ENCODE results near the gene RAB4B.
"Not testable (repeated sequence)": the region's sequence is repeated elsewhere in the genome, so short reads cannot be mapped to it uniquely, and the experiment has no call there.

The RAB4B gene

GRCh38 chr19:40781140-40781539 lies 3.1 kb downstream of the RAB4B start:
- DNase-seq: no peak

- DNase-seq: no peak
Measured at GRCh38 chr19:40783711-40784110, 5.7 kb downstream of the RAB4B start.

- not testable (repeated sequence) for DNase-seq
Measured at GRCh38 chr19:40784146-40784545, 6.1 kb downstream of the RAB4B start.

GRCh38 chr19:40785526-40785925 lies 7.5 kb downstream of the RAB4B start:
- DNase-seq: no peak

- DNase-seq: no peak
Measured at GRCh38 chr19:40786060-40787037, 8.3 kb downstream of the RAB4B start.

DNA sequence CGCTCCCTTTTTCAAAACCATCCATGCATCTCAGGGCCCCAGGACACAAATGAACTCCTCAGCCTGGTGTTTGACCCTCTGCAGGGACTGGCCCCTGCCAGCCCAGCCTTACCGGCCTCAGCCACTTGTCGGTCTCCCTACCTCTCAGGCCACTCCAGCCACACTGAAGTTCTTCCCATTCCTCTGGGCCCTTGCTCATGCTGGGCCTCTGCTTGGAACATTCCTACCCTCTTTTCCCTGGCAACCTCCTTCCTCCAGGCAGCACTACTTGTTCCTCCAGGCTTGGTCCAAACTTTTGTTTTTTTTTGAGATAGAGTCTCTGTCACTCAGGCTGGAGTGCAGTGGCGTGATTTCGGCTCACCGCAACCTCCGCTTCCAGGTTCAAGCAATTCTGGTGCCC lies 13.3 kb downstream of the RAB4B start:
- no peak for DNase-seq

GRCh38 chr19:40791996-40792395 lies 13.9 kb downstream of the RAB4B start:
- no peak for DNase-seq

DNA sequence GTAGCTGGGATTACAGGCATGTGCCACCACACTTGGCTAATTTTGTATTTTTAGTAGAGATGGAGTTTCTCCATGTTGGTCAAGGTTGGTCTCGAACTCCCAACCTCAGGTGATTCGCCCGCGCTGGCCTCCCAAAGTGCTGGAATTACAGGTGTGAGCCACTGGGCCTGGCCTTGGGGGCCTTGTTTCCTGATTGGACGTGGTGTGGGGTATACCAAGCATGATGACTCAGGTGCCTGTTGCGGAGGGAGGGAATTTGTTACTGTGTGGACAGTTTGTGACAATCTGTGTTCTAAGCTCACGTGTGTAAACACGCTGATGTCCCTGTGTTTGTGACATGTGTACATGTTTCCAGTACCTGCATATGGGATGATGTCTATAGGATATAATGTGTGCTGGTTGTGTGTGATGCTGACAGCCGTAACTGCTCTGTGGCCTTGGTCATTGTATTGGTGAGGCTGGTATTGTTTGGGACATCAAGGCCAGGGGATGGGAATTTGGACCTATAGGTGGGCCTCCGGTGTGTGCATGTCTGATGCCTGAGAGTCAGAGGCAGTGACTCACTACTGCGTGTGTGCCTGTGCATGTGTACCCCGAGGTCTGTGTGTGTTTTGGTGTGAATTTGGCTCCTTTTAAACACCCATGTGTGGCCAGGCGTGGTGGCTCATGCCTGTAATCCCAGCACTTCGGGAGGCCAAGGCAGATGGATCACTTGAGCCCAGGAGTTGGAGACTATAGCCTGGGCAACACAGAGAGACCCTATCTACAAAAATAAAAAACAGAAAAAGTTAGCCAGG lies 19.3 kb downstream of the RAB4B start:
- DNase-seq: no peak

DNA sequence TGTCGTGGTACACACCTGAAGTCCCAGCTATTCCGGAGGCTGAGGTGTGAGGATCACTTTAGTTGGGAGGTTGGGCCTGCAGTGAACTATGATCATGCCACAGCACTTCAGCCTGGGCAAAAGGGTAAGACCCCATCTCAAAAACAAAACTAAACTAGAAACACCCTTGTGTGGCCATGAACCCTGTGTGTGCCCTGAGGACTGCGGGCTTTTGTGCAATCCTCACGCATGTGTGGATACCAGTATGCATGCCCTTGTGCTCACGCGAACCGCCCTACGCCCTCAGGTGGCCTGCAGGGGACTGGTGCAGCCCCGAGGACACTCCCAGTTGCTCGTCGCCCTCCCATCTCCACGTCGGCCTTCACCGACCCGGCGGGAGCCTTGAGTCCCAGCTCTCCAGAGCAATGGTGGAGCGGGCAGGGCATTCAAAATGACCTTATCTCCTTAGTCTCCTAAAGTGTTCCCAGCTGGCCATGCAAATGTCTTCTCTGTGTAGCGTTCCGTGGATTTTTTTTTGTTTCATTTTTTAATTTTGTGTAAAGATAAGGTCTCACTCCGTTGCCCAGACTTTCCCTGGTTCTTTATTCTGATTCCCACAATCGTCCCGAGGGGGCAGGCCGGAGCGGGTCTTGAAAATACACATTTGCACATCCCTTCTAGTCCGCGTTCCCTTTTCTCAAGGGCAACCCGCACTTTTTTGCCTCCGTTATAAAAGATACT lies 20.1 kb downstream of the RAB4B start:
- DNase-seq: peak; percentile 63

DNA sequence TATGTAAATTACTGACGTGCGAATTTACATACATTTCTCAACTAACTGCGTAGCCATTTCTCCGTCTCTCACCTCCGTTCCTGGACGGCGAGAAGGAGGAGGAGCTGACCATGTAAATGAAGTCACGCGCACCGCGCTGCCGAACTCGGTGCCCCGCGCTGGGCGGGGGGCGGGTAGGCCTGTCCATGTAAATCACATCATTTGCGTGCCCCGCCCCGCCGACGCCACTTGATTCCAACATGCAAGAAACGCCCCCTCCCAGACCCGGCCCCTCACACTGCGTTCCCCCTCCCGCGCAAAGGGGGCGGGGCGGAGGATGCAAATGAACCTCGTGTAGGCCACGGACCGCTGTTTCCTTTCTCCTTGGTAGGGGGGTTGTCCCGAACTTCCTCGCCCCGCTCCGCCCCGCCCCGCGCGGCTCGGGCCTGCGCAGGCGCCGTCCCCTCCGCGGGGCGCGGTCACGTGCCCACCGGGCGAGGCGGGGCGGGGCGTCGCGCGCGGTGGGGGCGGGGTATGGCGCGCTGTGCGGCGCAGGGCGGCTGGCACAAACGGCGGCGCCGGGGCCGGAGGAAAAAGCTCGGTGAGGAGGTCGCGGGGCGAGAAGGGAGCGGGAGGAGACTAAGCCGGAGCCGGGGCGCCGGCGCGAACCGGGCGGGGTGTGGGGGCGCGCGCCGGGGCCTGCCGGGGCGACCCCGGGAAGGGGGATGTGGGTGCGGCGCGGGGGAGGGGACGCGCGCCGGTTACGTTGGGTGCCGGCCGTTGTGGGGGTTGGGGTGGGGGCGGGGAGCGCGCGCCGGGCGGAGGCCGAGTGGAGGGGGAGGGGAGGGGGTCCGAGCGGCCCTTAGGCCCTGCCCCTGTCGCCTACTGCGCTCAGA lies 20.9 kb downstream of the RAB4B start, which contains the start of gene EGLN2:
Gene EGLN2, plus strand, starts transcription at position 509 of the 875 bp plus-strand sequence. CDS start 1,382 bp downstream, outside the sequence.
- DNase-seq: peak; percentile 100

DNA sequence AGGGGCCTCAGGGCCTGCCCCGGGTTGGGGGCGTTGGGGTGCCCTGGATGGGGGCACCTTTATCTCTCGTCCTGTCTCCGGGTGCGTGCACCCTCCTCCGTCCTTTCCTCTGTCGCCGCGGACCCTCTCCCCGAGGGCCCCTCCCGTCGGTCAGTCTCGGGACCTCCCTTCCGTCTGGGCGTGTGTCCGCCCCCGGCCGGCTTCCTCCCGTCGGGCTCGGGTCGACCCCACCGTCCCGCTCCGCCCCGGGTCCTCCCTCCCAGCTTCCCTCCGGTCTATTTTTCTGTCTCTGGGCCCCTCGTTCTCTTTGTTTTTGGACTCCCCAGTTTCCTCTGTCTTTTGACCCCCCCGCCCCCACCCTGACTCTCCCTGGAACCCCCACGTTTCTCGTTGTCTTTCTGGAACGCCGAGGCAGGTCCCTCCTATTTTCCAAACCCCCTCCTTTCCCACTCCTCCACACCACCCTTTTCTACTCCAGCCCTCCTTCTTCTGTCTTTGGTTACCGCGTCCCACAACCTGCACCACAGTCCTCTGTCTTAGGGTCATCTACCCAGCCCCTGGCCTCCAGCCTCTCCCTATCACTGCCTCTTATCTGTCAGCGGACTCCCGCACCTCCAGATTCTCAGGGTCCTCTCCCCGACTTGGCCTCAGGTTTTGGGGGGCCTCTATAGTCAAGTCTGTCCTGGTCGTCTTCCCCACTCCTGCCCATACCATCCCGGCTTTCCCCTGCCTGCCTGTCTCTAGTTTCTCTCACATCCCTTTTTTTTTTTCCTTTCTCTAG lies 21.7 kb downstream of the RAB4B start:
- DNase-seq: peak; percentile 19

DNA sequence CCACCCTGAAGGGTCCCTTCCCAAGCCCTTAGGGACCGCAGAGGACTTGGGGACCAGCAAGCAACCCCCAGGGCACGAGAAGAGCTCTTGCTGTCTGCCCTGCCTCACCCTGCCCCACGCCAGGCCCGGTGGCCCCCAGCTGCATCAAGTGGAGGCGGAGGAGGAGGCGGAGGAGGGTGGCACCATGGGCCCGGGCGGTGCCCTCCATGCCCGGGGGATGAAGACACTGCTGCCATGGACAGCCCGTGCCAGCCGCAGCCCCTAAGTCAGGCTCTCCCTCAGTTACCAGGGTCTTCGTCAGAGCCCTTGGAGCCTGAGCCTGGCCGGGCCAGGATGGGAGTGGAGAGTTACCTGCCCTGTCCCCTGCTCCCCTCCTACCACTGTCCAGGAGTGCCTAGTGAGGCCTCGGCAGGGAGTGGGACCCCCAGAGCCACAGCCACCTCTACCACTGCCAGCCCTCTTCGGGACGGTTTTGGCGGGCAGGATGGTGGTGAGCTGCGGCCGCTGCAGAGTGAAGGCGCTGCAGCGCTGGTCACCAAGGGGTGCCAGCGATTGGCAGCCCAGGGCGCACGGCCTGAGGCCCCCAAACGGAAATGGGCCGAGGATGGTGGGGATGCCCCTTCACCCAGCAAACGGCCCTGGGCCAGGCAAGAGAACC lies 22.4 kb downstream of the RAB4B start:
- no peak for DNase-seq

GRCh38 chr19:40800997-40801377 lies 22.9 kb downstream of the RAB4B start:
- DNase-seq: no peak

DNA sequence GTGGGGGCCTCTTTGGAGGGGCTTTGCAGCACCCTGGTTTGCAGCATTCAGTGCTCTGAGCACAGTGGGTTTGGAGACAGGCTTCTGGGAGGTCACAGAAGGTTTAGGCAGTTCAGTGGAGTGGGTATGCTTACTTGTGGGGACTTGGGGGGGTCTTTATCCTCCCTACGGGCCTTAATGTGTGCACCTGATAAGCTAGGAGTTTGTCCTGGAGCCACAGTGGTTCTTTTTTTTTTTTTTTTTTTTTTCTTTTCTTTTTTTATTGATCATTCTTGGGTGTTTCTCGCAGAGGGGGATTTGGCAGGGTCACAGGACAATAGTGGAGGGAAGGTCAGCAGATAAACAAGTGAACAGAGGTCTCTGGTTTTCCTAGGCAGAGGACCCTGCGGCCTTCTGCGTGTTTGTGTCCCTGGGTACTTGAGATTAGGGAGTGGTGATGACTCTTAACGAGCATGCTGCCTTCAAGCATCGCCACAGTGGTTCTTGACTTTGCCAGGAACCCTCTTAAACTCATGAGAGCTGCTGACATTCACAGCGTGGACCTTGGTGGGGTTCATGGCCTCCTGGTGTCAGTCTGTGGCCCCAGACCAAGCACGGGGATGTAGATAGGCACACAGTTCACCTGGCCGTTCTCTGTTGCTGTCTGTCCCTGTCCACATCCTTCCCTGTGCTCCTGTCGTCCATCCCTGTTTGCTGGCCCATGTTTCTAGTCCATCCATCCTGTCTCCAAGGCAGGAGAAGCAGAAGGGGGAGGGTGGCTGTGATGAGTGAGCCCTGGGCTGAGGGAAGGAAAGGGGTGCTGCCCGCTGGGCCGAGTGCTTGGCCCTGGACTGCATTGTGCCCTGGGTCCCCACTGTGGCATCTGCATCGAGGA lies 23.6 kb downstream of the RAB4B start:
- no peak for DNase-seq

DNA sequence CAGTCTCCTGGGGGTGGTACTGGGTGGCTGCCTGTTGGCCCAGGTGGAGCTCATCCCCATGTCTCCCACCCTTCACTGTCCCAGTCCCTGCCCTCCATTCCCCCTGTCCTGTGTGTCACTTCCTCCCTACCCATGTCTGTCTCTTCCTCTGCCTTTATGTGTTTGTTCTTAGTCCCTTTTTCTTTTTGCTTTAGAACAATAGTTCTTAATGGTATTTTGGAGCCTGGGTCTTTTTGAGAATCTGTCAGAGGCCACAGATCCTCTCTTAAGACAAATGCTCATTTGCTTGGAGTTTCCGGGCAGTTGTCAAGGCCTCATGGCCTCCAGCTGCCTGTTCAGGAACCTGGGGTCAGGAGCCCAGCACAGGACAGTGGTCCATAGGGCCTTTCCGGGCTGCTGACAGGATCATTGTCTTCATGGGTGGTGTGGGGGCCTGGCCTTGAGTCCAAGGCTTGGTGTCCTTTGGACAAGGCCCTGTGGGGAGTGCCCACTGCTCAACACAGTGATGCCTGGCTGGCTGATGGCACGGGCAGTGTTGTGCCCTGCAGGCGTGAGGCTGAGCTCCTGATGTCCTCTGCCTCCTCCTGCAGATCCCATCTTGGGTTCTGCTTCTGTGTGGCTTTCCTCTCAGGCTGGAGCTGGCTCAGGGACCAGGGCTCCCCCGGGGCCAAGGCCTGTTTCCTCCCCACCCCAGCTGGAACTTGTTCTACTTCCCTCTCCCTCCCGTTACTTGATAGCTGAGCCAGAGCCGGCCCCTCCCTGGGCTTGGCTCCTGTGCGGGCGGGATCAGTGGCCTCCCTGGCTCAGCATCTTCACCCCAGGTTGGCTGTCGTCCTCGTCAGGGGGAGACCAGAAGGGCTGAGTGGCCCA lies 24.5 kb downstream of the RAB4B start:
- DNase-seq: no peak

- DNase-seq: no peak
Measured at GRCh38 chr19:40803170-40803856, 25.3 kb downstream of the RAB4B start.

- peak; percentile 35 for DNase-seq
Measured at GRCh38 chr19:40803857-40804782, 26.1 kb downstream of the RAB4B start.

All from stimulated activated naive CD4-positive, alpha-beta T cell treated with Interleukin-2 at 50 U/mL for 16 hours (primary cell).